ENCODE data around the gene AUTS2.

Gene AUTS2

GRCh38 chr7:70836946-70837345 is 1238.7 kb downstream of the AUTS2 start:
- no peak for DNase-seq

GRCh38 chr7:70837589-70837988 is 1239.3 kb downstream of the AUTS2 start:
- DNase-seq: no peak

GRCh38 chr7:70838292-70838907 is 1240.1 kb downstream of the AUTS2 start:
- DNase-seq: no peak

Measured in activated CD4-positive, alpha-beta T cell treated with anti-CD3 and anti-CD28 coated beads, Interleukin-2, amount 50 U/mL, for 48 hours (primary cell).